GM21619 (cell line): ENCODE measurements around the gene EIF4E.
"Not testable (repeated sequence)": the region's sequence is repeated elsewhere in the genome, so short reads cannot be mapped to it uniquely, and the experiment has no call there.

ENCODE experiments used
- ATAC-seq: cut with Tn5 transposase; IDR thresholded peaks from one replicate; pipeline ENCODE4 v1.9.1; 2021; ENCODE audit not compliant: unreplicated experiment

EIF4E gene

DNA sequence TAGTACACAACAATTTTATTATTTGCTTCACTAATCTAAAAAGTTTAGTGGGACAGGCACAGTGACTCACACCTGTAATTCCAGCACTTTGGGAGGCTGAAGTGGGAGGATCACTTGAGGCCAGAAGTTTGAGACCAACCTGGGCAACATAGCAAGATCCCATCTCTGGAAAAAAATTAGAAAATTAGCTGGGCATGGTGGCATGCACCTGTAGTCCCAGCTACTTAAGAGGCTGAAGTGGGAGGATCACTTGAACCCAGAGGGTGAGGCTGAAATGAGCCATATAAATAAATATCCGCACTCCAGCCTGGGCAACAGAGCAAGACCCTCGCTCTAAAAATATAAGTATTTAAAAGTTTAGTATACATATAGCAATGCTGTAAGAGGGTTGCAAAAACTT, 42.6 kb downstream of the EIF4E start:
- not testable (repeated sequence) for ATAC-seq

GRCh38 chr4:98880884-98881283, 48.0 kb downstream of the EIF4E start:
- ATAC-seq = not testable (repeated sequence)

GRCh38 chr4:98879515-98879914, 49.4 kb downstream of the EIF4E start:
- ATAC-seq = no peak

DNA sequence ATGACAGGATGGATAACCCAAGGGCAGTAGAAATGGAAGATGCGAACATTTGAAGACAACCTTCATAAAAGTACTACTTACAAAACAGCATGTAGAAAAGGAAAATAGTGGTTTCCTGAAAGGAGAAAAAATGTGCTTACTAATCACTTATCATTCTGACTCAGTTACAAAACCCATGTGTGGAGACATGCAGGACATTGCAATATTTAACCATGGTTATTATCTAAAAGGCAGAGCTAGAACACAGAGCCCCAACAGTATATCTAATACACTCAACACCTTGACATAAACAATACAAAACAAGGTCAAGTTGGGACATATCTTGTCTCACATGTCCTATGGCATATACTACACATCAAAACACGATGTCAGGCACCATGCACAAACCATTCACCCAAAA, 55.9 kb downstream of the EIF4E start:
- ATAC-seq = no peak

DNA sequence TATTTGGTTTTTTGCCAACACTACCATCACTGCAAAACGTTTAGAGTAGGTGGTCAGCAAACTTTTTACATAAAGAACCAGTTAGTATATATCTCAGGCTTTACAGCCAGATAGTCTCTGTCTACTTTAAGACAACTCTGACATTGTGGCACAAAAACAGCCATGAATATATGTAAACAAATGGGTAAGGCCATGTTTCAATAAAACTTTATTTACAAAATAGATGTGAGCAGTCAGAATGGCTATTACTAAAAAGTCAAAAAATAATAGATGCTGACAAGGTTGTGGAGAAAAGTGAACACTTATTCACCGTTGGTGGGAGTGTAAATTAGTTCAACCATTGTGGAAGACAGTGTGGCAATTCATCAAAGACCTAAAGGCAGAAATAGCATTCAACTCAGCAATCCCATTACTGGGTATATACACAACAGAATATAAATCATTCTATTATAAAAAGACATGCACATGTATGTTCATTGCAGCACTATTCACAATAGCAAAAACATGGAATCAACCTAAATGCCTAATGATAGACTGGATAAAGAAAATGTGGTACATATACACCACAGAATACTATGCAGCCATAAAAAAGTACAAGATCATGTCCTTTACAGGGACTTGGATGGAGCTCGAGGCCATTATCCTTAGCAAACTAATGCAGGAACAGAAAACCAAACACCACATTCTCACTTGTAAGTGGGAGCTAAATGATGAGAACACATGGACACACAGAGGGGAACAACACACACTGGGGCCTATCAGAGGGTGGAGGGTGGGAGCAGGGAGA, 56.6 kb downstream of the EIF4E start:
- ATAC-seq = not testable (repeated sequence)

DNA sequence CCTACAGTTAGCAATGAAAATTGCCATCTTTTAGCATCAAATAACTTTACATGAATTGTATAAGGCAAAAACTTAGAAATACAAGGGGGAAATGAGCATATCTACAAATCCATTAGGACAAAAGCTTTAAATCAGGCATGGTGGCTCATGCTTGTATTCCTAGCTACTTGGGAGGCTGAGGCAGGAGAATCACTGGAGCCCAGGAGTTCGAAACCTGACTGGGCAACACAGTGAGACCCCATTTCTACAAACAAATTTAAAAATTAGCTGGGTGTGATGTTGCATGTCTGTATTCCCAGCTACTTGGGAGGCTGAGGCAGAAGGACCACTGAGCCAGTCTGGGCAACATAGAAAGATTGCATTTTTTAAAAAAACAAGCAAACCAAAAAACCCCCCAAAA, 61.3 kb downstream of the EIF4E start:
- ATAC-seq = no peak

GRCh38 chr4:98865059-98865458, 63.9 kb downstream of the EIF4E start:
- ATAC-seq = no peak

DNA sequence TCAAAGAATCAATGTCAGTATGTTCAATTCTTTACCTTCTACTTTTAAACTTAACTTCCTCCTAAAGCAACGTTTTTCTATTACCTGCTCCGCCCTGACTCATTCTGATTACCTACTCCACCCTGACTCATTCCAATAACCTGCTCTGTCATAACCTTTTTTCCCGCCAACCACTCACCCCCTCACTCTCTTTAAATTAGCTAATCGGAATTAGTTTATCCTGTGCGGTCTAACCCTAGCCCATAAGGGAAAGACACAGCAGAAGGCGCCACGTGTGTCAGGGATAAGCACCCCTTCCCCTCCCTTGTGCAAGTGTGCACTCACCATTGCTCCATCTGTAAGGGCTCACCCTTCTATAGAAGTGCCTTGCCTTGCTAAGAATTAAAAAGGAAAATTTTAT, 64.4 kb downstream of the EIF4E start:
- no peak for ATAC-seq

DNA sequence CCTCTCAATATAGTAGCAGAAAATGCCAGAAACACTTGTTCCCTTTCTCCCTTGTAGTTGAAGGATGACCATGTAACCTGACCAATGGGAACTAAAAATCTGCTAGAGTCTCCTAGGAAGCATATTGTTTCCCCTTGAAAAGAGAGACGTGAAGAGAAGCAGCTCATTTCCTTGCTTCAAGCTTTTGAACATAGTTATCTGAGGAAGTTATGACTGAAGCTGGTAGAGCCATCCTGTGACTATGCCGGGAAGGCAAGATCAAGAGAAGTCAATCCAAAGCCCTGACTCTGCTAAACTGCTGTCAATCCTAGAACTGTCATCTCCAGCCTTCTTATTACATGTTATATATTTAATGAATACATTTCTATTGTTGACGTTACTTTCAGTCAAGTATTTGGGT, 66.6 kb downstream of the EIF4E start:
- ATAC-seq = no peak

GRCh38 chr4:98861100-98861884, 67.6 kb downstream of the EIF4E start:
- ATAC-seq = no peak

DNA sequence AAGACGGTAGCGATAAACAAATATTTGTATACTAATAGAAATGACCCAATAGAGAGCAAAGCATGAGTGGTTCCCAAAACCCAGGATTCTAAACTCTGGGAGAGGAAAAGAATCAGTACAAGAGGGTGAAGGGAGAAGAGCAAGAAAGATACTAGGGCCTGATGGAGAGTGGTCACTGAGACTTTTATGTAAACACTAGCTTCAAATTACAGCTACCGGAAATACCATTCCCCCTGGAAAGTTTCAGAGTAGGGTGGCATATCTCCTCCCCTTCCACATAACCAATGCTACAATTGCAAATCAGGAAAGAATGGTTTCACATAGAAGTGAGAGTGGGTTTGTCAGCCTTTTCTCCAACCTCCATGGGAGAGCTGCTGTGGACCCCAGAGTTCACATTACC, 77.1 kb downstream of the EIF4E start:
- no peak for ATAC-seq

- ATAC-seq = no peak
Observed at GRCh38 chr4:98850937-98851336, 78.0 kb downstream of the EIF4E start.

GRCh38 chr4:98848448-98848847, 80.5 kb downstream of the EIF4E start:
- no peak for ATAC-seq

- no peak for ATAC-seq
Observed at GRCh38 chr4:98845960-98846359, 83.0 kb downstream of the EIF4E start.

- ATAC-seq = not testable (repeated sequence)
Observed at GRCh38 chr4:98842917-98843316, 86.0 kb downstream of the EIF4E start.

DNA sequence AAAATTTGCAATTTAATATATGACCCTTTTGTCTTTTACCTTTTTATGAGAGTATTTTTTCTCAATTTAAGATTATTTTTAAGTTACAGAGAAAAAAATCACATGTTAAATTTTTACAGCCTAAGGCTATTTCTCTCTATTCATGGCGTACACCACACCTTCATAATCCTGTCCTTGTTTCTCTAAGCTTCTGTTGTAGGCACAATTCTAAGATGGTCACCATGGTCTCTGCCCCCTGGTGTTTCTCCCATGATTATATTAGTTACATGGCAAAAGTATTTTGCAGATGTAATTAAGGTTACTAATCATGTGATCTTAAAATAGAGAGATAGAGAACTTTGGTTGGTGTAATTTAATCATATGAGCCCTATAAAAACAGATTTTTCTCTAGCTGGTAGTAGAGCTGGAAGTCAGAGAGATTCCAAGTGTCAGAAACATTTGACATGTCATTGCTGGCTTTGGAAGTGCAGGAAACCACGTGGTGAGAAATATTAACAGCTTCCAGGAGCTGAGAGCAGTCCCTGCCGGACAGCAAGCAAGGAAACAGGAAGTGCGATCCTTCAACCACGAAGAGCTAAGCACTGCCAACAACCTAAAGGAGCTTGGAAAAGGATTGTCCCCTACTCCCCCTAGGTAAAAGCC, 89.8 kb downstream of the EIF4E start:
- ATAC-seq = no peak

- no peak for ATAC-seq
Observed at GRCh38 chr4:98838531-98838930, 90.4 kb downstream of the EIF4E start.

DNA sequence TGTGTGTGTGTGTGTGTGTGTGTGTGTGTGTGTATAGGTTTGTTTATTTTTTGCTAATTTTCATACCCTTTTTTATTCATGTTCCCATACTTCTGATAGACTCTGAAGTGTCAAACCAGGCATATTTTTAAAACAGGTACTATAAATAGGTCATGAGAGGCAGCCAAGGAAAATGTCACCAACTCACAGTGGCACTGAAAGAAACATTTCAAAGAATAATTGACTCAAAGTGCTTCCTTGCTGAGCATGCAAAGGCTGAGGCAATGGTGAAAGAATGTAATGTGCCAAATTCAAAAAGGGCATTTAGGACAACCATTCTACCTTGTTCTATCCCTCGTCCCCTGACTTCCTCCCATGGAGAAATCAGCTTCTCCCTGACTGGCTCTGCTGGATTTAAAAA, 95.5 kb downstream of the EIF4E start:
- no peak for ATAC-seq

- not testable (repeated sequence) for ATAC-seq
Observed at GRCh38 chr4:98831036-98831435, 97.9 kb downstream of the EIF4E start.
